COLO668 (cell line): ENCODE results near the gene E4F1.

Experiments
- DNase-seq: peaks from one replicate; lab custom pipeline; 2025; ENCODE audit not compliant: unreplicated experiment; lab: John Stamatoyannopoulos, UW

The E4F1 gene

GRCh38 chr16:2271848-2272461 is 48.6 kb downstream of the E4F1 start:
- DNase-seq, result no peak

GRCh38 chr16:2273484-2273883 is 50.1 kb downstream of the E4F1 start:
- no peak for DNase-seq

GRCh38 chr16:2273931-2274330 is 50.5 kb downstream of the E4F1 start:
- DNase-seq, result no peak

GRCh38 chr16:2275476-2276367 is 52.3 kb downstream of the E4F1 start:
- DNase-seq, result no peak

GRCh38 chr16:2276368-2277195 is 53.2 kb downstream of the E4F1 start:
- DNase-seq, result no peak

- no peak for DNase-seq
Observed at GRCh38 chr16:2277466-2278271, 54.3 kb downstream of the E4F1 start.

- DNase-seq, result no peak
Observed at GRCh38 chr16:2278272-2278608, 54.8 kb downstream of the E4F1 start.

- no peak for DNase-seq
Observed at GRCh38 chr16:2278956-2279800, 55.8 kb downstream of the E4F1 start.

- no peak for DNase-seq
Observed at GRCh38 chr16:2280461-2280860, 57.1 kb downstream of the E4F1 start.

GRCh38 chr16:2280981-2281542 is 57.7 kb downstream of the E4F1 start:
- DNase-seq, result no peak

GRCh38 chr16:2282262-2282661 is 58.9 kb downstream of the E4F1 start:
- no peak for DNase-seq

GRCh38 chr16:2282866-2283555 is 59.6 kb downstream of the E4F1 start:
- no peak for DNase-seq

- no peak for DNase-seq
Observed at GRCh38 chr16:2284001-2284770, 60.8 kb downstream of the E4F1 start.

GRCh38 chr16:2284797-2285576 is 61.6 kb downstream of the E4F1 start:
- DNase-seq, result no peak
